Prostate gland (tissue), 2 donors: ENCODE results near the gene BICDL1.

Experiments
- CTCF ChIP-seq, 4 experiments: fragments of 200-600 bp in 2 of 4; fragments of 450-650 bp in 2 of 4; sonication (generic) in 2 of 4; IDR thresholded peaks; 1 replicate in 3 of 4; 2 replicates in 1 of 4; pipeline ENCODE4 v1.5.1; 2016 to 2019; ENCODE audit warnings: antibody characterized with exemption in 4 of 4, mild to moderate bottlenecking in 2 of 4, moderate library complexity in 2 of 4
- POLR2A ChIP-seq: fragments of 450-650 bp; IDR thresholded peaks from one replicate; pipeline ENCODE4 v1.6.1; 2016; ENCODE audit warnings: antibody characterized with exemption, mild to moderate bottlenecking
- POLR2AphosphoS5 ChIP-seq: sonication (generic); formaldehyde crosslinking; IDR thresholded peaks from one replicate; pipeline ENCODE4 v1.6.1; 2017; ENCODE audit warnings: antibody characterized with exemption

GRCh38 chr12:120102189-120103043 is 113.4 kb downstream of the BICDL1 start:
- TF ChIP-seq CTCF (IDR thresholded peaks at IDR 0.05) (no peak), POLR2A (no peak), POLR2AphosphoS5 (no peak)
